Suppressor macrophage treated with lipopolysaccharide for 1 hour (primary cell): ENCODE data around the gene NCAN.

ENCODE experiments used
- DNase-seq, 3 donors: peaks; one replicate each; pipeline ENCODE4 v3.0.0-alpha.2; 2020 to 2022

NCAN gene

DNA sequence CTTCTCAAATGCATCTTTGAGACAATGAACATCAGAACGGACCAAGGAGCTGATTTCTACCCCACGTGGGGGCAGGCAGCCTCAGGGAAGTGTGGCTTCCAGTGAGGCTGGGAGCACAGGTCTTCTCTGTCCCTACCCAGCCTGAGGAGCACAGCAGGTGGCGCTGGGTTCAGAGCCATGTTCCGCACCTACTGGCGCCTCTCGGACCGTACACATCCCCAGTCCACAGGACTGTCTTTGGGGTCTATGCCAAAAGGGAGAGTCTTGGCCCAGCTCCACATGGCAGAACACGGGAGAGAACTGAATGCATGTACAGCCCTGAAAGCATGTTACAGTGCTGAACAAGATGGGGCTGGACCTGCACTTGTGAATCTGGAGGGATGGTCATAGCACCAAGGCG, 86.0 kb downstream of the NCAN start:
- DNase-seq = no peak

DNA sequence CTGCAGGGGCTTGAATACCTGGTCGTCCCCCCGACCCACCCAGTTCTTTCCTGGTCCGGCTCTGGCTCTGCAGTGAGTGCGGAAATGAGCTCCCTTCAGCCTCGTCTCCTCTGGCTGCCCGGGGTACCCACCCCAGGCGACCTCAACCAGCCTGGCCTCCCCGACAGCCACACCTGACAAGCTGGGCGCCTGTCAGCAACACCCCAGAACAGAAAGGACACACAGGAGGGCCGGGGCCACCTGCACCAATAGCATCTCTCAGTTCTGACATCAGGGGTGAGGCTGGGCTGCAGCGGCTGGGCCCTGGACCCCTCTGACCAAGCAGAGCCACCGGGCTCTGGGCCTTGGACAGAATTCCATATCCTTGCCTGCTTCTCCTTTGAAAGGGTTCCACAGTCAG, 88.9 kb downstream of the NCAN start:
- DNase-seq = no peak
